ENCODE results near the gene ZNF764. TPM values are rescaled to one million over a fixed set of nuclear protein-coding genes. Genes with fewer than 3 reads are reported as not detected.

Gene ZNF764
- total RNA-seq, 4 donors from 2014 or later, result 9.3 to 15.4 (median 11.8) TPM

GRCh38 chr16:30603945-30604315 lies 45.8 kb upstream of the ZNF764 start:
- Histone ChIP-seq H3K9me3 (no peaks in the 10 kb centered on the region), H3K27me3 (no peaks in the 10 kb centered on the region), H3K27ac (no peak overlapping the region), H3K4me1 (peaks cover 0 to 4% of the 10 kb centered on the region in 2 donors), H3K36me3 (peaks cover 32 to 37% of the 10 kb centered on the region in 2 donors), H3K4me3 (replicated peaks in 1 of 3) (no peak overlapping the region)
- intact Hi-C loops (cut with DNase I), result loop anchor here (10.0 kb wide), 1 partner anchor 159 kb away; the partner anchor contains the start of gene SEPHS2
- TF ChIP-seq CTCF (IDR thresholded peaks at IDR 0.05) (no peak), POLR2A (IDR thresholded peaks at IDR 0.05) (no peak)
- 89 to 93% methylated on average over 7 of the region's 7 CpGs for WGBS, 2 donors
- DNase-seq, result no peak

GRCh38 chr16:30602616-30603277 lies 44.6 kb upstream of the ZNF764 start:
- intact Hi-C loops (cut with DNase I), result loop anchor here (10.0 kb wide), 1 partner anchor 158 kb away; the partner anchor contains the start of gene SEPHS2
- no peak for DNase-seq
- H3K9me3 ChIP-seq, result no peaks in the 10 kb centered on the region
- H3K27ac ChIP-seq, result no peak overlapping the region
- H3K27me3 ChIP-seq, result no peaks in the 10 kb centered on the region
- H3K36me3 ChIP-seq, result peaks cover 27 to 36% of the 10 kb centered on the region in 2 donors
- 78% methylated on average over 4 of the region's 4 CpGs for WGBS, 2 donors
- H3K4me1 ChIP-seq, result no peaks in the 10 kb centered on the region
- TF ChIP-seq POLR2A (IDR thresholded peaks at IDR 0.05) (no peak), CTCF (IDR thresholded peaks at IDR 0.05) (no peak)
- no peak overlapping the region for H3K4me3 ChIP-seq (replicated peaks in 1 of 3)

- TF ChIP-seq CTCF (IDR thresholded peaks at IDR 0.05) (no peak), POLR2A (IDR thresholded peaks at IDR 0.05) (no peak)
- DNase-seq, result no peak
- WGBS, 2 donors, result 88 to 92% methylated on average over 4 of the region's 4 CpGs
- H3K9me3 ChIP-seq, result no peaks in the 10 kb centered on the region
- H3K36me3 ChIP-seq, result peaks cover 26 to 34% of the 10 kb centered on the region in 2 donors
- no peaks in the 10 kb centered on the region for H3K27me3 ChIP-seq
- no peak overlapping the region for H3K27ac ChIP-seq
- intact Hi-C loops (cut with DNase I), result loop anchor here (10.0 kb wide), 1 partner anchor 157 kb away; the partner anchor contains the start of gene SEPHS2
- H3K4me1 ChIP-seq, result no peaks in the 10 kb centered on the region
- no peak overlapping the region for H3K4me3 ChIP-seq (replicated peaks in 1 of 3)
Observed at GRCh38 chr16:30601966-30602365, 43.8 kb upstream of the ZNF764 start.

GRCh38 chr16:30600929-30601328 lies 42.8 kb upstream of the ZNF764 start:
- Histone ChIP-seq H3K27ac (no peak overlapping the region), H3K36me3 (peaks cover 26 to 30% of the 10 kb centered on the region in 2 donors), H3K4me1 (no peaks in the 10 kb centered on the region), H3K9me3 (no peaks in the 10 kb centered on the region), H3K27me3 (no peaks in the 10 kb centered on the region), H3K4me3 (replicated peaks in 1 of 3) (no peak overlapping the region)
- 91 to 94% methylated on average over 2 of the region's 2 CpGs for WGBS, 2 donors
- TF ChIP-seq POLR2A (IDR thresholded peaks at IDR 0.05) (no peak), CTCF (IDR thresholded peaks at IDR 0.05) (no peak)
- intact Hi-C loops (cut with DNase I), result loop anchor here (10.0 kb wide), 1 partner anchor 156 kb away; the partner anchor contains the start of gene SEPHS2
- no peak for DNase-seq

GRCh38 chr16:30600215-30600614 lies 42.0 kb upstream of the ZNF764 start:
- Histone ChIP-seq H3K27me3 (no peaks in the 10 kb centered on the region), H3K4me1 (no peaks in the 10 kb centered on the region), H3K9me3 (no peaks in the 10 kb centered on the region), H3K4me3 (replicated peaks in 1 of 3) (no peak overlapping the region), H3K27ac (no peak overlapping the region), H3K36me3 (peaks cover 24% of the 10 kb centered on the region in 2 donors)
- DNase-seq, result no peak
- 85 to 94% methylated on average over 3 of the region's 3 CpGs for WGBS, 2 donors
- TF ChIP-seq POLR2A (IDR thresholded peaks at IDR 0.05) (no peak), CTCF (IDR thresholded peaks at IDR 0.05) (no peak)
- intact Hi-C loops (cut with DNase I), result loop anchor here (10.0 kb wide), 1 partner anchor 155 kb away; the partner anchor contains the start of gene SEPHS2

Measured in thyroid gland (tissue), 4 donors.